ENCODE data around the gene SEMA3F. TPM values are rescaled to one million over a fixed set of nuclear protein-coding genes. Genes with fewer than 3 reads are reported as not detected.
A peak's percentile ranks its signal among the peaks of the same experiment; 100 is the strongest.

SEMA3F gene
- total RNA-seq, 4 donors from 2014 or later, result 10.5 to 33.1 (median 12.9) TPM

DNA sequence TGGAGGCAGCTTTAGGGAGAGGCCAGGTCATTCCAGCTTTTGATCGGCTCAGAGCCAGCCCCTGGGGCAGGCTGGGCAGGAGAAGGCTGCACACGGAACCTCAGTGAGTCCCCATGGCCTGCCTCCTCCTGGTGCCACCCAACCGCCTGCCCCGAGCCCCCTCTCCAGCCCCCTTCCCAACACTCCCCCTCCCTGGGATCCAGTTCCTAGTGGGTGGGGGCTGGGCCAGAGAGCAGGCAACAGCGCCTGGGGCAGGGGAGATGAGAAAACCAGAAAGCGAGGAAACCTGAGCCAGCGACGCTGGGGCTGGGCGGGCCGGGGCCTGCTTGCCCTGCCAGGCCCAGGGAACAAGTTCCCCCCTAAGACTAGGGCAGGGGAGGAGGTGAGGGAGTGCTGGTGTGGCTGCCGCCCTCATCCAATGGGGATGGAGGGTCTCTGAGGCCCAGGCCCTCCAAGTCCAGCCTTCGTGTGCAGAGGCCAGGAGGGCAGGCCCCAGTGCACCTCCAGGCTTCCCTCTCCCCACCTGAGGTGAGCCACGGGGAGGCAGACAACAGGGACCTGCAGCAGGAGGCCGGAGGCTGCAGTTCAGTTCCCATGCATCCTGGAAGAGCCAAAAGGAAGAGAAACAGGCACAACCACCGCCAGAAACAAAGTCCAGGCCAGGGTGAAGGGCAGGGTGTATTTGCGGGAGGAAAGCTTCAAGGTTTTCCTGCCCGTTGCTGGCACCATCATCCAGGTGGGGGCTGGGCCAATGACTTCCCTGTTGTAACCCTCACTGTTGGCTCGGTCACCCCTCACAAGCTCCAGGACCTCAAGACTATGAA lies 4.0 kb upstream of the SEMA3F start:
- no peak overlapping the region for H3K27ac ChIP-seq

DNA sequence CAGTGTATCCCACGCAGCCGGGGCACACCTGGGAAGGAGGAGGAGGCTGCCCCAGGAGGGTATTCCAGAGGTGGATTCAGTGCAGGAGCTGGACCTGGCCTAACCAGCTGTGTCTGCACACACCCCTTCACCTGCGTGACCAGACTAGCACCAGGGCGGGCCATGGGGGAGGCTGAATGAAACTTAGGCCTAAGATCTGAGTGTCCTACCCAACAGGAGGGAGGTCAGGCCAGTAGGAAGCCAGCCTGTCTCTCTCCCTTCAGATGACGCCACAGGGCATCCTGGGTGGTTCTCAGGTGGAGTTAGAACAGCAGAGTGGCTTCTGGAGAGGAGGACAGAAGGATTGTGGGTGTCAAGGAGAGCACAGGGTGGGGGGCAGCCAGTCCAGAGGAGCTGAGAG lies 3.4 kb upstream of the SEMA3F start:
- Histone ChIP-seq H3K36me3 (no peaks in the 10 kb centered on the region), H3K27me3 (no peaks in the 10 kb centered on the region), H3K4me3 (no peak overlapping the region), H3K9me3 (no peaks in the 10 kb centered on the region), H3K4me1 (peaks cover 0 to 12% of the 10 kb centered on the region in 2 donors), H3K27ac (no peak overlapping the region)
- DNase-seq, result no peak
- intact Hi-C loops (cut with DNase I; ENCODE audit: low total_unique reads), result no loop called here
- no peak for TF ChIP-seq POLR2A (IDR thresholded peaks at IDR 0.05)
- TF ChIP-seq, protein P1, sequence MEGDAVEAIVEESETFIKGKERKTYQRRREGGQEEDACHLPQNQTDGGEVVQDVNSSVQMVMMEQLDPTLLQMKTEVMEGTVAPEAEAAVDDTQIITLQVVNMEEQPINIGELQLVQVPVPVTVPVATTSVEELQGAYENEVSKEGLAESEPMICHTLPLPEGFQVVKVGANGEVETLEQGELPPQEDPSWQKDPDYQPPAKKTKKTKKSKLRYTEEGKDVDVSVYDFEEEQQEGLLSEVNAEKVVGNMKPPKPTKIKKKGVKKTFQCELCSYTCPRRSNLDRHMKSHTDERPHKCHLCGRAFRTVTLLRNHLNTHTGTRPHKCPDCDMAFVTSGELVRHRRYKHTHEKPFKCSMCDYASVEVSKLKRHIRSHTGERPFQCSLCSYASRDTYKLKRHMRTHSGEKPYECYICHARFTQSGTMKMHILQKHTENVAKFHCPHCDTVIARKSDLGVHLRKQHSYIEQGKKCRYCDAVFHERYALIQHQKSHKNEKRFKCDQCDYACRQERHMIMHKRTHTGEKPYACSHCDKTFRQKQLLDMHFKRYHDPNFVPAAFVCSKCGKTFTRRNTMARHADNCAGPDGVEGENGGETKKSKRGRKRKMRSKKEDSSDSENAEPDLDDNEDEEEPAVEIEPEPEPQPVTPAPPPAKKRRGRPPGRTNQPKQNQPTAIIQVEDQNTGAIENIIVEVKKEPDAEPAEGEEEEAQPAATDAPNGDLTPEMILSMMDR (IDR thresholded peaks at IDR 0.05), result no peak

More for the DNA sequence above, 4.0 kb upstream of the SEMA3F start:
- no peak overlapping the region for H3K4me3 ChIP-seq
- intact Hi-C loops (cut with DNase I; ENCODE audit: low total_unique reads), result no loop called here
- no peaks in the 10 kb centered on the region for H3K9me3 ChIP-seq
- no peaks in the 10 kb centered on the region for H3K27me3 ChIP-seq
- H3K4me1 ChIP-seq, result peaks cover 0 to 11% of the 10 kb centered on the region in 2 donors
- no peak for DNase-seq
- TF ChIP-seq POLR2A (IDR thresholded peaks at IDR 0.05), result no peak
- TF ChIP-seq, protein P1 (IDR thresholded peaks at IDR 0.05), result no peak
- H3K36me3 ChIP-seq, result no peaks in the 10 kb centered on the region

DNA sequence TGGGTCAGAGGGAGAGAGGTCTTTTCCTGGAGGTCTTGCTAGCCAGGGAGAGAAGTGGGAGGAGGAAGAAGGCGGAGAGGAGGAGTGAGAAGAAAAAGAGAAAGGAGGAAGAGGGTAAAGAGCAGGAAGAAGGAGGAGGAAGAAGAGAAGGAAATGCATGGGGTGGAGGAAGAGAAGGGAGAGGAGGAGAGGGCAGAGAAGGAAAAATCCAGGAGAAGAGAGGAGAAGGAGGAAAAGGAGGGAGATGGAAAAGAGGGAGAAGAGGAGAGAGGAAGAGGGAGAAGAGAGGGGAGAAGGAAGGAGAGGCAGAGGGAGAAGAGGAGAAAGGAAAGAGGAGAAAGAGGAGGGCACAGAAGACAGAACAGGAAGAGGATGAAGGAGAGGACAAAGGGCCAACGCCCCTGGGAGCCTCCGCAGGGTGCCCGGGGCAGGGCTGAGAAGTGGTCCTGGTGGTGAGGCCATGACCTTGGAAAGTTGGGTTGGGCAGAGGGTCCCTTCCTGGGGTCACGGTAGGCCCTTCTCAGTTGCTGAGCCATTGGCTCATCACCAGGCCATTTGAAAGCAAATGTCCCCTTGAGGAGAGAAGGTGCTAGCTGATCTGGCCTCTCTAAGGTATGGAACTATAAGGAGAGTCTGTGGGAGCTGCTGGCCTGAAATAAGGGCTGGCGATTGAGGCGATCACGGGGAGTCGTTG lies 1.2 kb upstream of the SEMA3F start:
- DNase-seq, result no peak
- no peak overlapping the region for H3K4me3 ChIP-seq
- H3K9me3 ChIP-seq, result no peaks in the 10 kb centered on the region
- no peak overlapping the region for H3K27ac ChIP-seq
- no peaks in the 10 kb centered on the region for H3K27me3 ChIP-seq
- peaks cover 0 to 17% of the 10 kb centered on the region in 2 donors for H3K4me1 ChIP-seq
- intact Hi-C loops (cut with DNase I; ENCODE audit: low total_unique reads), result no loop called here
- no peak for TF ChIP-seq POLR2A (IDR thresholded peaks at IDR 0.05)
- TF ChIP-seq, protein P1 (IDR thresholded peaks at IDR 0.05), result no peak
- H3K36me3 ChIP-seq, result no peaks in the 10 kb centered on the region

DNA sequence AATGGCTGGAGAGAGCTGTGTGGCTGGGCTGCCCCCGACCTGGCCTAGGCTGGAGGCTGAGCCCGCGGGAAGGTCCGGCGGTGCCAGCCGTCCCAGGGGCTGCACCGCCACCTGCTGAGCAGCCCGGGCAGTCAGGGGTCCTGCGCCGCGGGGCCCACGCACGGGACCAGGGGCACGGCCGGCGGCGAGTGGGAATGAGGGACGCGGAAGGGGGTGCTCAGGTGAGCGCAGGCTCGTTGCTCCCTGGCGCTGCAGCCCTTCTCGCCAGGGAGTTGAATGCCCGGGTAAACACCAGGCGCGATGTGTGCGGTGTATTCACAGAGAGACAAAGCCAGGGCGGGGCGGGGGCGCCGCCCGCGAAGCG lies 666 bp upstream of the SEMA3F start:
- no peak for TF ChIP-seq POLR2A (IDR thresholded peaks at IDR 0.05)
- TF ChIP-seq, protein P1 (IDR thresholded peaks at IDR 0.05), result peak in 3 of 4 experiments; percentile 12 to 34 (median 29)
- H3K4me3 ChIP-seq, result peak overlapping the region; percentile 27 to 47
- no peaks in the 10 kb centered on the region for H3K9me3 ChIP-seq
- intact Hi-C loops (cut with DNase I; ENCODE audit: low total_unique reads), result no loop called here
- H3K36me3 ChIP-seq, result no peaks in the 10 kb centered on the region
- no peaks in the 10 kb centered on the region for H3K27me3 ChIP-seq
- H3K27ac ChIP-seq, result no peak overlapping the region
- no peak for DNase-seq
- peaks cover 0 to 17% of the 10 kb centered on the region in 2 donors for H3K4me1 ChIP-seq

DNA sequence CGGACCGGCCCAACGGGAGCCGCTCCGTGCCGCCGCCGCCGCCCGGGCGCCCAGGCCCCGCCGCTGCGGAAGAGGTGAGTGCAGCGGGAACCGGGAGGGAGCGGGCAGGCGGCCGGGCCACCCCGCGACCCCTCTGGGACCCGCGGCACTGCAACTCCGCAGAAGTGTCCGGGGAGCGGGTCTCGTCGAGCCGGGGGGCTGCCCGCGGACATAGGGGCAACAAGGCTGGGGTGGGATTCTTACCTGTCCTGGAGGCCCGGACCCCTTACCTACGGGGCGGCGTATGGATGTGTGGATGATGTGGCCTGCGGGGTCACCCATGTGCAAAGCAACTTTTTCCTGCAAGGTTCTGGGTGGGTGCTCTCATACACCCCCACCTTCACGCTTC lies 361 bp downstream of the SEMA3F start:
- Histone ChIP-seq H3K27me3 (no peaks in the 10 kb centered on the region), H3K4me1 (peaks cover 0 to 24% of the 10 kb centered on the region in 2 donors), H3K4me3 (peak overlapping the region; percentile 36 to 47), H3K36me3 (no peaks in the 10 kb centered on the region), H3K9me3 (no peaks in the 10 kb centered on the region), H3K27ac (peak overlapping the region; percentile 81 to 84)
- no peak for DNase-seq
- TF ChIP-seq POLR2A (IDR thresholded peaks at IDR 0.05), result no peak
- TF ChIP-seq, protein P1 (IDR thresholded peaks at IDR 0.05), result no peak
- intact Hi-C loops (cut with DNase I; ENCODE audit: low total_unique reads), result no loop called here
